ENCODE results near the gene RSRC2.
"Not testable (repeated sequence)": the region's sequence is repeated elsewhere in the genome, so short reads cannot be mapped to it uniquely, and the experiment has no call there.

The RSRC2 gene

DNA sequence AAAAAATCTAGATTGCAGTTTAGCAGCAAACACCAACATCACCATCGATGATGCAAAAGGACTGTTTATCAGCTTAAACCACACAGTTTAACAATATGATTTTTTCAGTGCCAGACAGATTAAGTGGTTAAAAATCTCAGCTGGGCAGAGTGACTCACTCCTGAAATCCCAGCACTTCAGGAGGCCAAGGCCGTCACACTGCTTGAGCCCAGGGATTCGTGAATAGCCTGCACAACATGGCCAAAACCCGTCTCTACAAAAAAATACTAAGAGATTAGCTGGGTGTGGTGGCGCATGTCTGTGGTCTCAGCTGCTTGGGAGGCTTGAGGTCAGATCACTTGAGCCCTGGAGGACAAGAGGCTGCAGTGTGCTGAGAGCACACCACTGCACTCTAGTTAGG is 8.9 kb downstream of the RSRC2 start:
- no peak for FAIRE-seq

GRCh38 chr12:122516544-122517361 is 10.0 kb downstream of the RSRC2 start:
- FAIRE-seq: no peak

GRCh38 chr12:122515275-122515674 is 11.5 kb downstream of the RSRC2 start:
- FAIRE-seq: no peak

GRCh38 chr12:122513660-122514059 is 13.1 kb downstream of the RSRC2 start:
- no peak for FAIRE-seq

- not testable (repeated sequence) for FAIRE-seq
Measured at GRCh38 chr12:122513028-122513427, 13.7 kb downstream of the RSRC2 start.

- no peak for FAIRE-seq
Measured at GRCh38 chr12:122508163-122508562, 18.6 kb downstream of the RSRC2 start.

- FAIRE-seq: no peak
Measured at GRCh38 chr12:122506393-122506938, 20.3 kb downstream of the RSRC2 start.

DNA sequence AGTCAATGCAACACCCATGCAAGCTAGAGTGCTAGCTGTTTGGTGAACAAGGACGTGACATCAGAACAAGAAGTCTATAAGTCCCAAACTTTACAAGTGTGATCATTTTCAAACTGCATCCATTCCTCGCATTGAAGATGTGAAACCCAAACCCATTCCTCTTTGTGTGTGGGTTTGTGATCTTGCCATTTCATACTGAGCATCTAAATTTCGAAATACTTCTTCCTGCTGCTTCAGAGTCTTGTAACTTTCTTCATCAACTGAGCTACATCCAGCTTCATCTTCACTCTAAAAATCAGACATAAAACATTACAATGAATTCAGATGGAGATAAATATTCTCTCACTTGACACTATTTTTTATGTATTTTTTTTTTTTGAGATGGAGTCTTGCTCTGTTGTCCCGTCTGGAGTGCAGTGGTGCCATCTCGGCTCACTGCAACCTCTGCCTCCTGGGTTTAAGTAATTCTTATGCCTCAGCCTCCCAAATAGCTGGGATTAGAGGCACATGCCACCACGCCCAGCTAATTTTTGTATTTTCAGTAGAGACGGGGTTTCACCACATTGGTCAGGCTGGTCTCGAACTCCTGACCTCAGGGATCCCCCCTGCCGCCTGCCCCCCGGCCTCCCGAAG is 21.2 kb downstream of the RSRC2 start:
- FAIRE-seq: no peak

GRCh38 chr12:122503783-122504590 is 22.7 kb downstream of the RSRC2 start:
- no peak for FAIRE-seq

DNA sequence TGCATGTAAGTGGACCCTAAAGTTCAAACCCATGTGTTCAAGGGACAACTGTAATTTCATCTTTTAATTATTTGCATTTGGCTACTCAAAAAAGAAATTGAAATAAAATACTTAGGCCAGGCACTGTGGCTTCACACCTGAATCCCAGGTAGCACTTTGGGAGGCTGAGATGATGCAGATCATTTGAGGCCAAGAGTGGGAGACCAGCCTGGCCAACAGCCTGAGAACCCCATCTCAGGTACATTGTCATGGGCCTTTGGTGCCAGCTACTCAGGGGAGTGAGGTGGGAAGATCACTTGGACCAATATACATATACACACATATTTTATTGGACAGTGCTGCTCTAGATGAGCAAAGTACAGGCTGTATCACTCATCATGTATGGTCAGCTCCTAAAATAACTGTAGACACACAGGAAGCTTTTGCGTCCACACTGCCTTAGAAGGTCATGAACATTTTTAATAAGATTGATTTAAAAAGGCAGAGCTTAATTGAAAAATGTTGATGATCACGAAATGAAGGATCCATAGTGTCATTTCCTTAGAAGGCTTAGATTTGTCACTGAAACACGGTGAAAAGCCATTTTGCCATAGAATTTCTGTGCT is 23.5 kb downstream of the RSRC2 start:
- no peak for FAIRE-seq

GRCh38 chr12:122501489-122501989 is 25.2 kb downstream of the RSRC2 start:
- no peak for FAIRE-seq

DNA sequence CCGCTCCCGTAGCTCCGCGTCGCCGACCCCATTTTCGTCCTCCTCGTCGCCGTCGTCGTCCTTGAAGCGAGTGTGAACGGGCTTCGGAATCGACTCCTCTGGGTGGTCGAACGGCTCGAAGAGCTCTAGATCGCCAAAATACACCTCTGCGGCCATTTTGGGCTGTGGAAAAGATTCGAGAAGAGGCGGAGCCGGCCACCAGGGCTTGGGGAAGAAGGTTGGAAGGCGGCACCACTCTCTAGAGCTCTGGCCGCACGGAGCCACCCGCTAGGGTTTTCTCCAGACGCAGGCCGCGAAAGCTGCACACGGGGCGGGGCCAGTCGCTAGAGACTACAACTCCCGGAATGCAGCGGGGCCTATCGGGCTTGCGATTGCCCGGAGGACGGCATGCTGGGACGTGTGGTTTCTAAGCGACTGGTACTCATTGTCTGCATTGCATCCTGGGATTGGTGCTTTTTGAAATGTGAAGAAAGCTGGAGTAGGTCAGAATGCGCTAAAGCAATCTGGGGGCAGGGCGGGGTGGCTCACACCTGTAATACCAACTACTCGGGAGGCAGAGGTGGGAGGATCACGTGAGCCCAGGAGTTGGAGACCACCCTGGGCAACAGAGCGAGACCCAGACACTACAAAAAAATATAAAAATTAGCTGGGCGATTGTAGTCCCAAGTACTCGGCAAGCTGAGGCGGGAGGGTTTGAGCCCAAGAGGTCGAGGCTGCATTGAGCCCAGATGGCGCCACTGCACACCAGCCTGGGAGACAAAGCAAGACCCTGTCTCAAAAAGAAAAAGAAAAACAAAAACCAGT is 25.8 kb downstream of the RSRC2 start, which contains the start of gene ZCCHC8:
ZCCHC8 (minus strand) TSS at position 248 of the 804 bp plus-strand sequence; CDS start at position 156, 92 bp downstream.
- peak; percentile 95 for FAIRE-seq

GRCh38 chr12:122499991-122500684 is 26.6 kb downstream of the RSRC2 start:
- no peak for FAIRE-seq

- FAIRE-seq: no peak
Measured at GRCh38 chr12:122495258-122495657, 31.5 kb downstream of the RSRC2 start.

GRCh38 chr12:122493222-122493621 is 33.5 kb downstream of the RSRC2 start:
- not testable (repeated sequence) for FAIRE-seq

DNA sequence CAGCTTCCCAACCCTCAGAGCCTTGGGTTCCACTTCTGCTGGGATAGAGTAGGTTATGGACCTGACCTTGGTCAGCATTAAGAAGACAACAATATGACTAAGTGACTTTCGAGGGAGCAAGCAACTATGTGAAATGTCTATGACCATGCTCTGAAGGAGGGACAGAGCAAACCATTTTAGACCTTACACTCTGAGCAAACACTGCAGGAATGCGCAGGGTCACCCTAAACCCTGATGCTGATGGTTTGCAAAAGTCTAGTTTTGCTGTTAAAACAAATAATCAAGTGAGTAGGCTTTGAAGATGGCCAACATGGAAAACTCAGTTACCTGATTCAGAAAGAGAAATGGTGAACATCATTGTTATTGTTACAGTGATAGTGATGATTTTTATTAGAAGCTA is 34.7 kb downstream of the RSRC2 start:
- FAIRE-seq: no peak

DNA sequence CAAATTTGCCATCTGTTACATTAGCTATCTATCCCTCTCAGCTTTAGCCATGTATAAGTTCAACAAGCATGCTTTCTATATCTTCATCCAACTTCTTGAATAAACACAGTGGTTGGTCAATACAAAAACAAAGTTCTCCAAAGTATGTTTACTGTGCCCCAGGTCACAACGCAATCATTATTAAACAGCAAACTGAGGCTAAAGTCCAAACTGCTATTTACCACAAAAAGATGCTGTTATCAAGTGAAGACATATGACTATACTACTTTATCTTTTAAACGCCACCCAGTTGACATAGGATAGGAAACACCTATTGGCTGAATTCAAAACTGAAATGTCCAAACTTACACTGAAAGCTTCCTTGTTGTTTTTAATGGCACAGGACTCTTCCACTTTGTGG is 37.7 kb downstream of the RSRC2 start:
- no peak for FAIRE-seq

DNA sequence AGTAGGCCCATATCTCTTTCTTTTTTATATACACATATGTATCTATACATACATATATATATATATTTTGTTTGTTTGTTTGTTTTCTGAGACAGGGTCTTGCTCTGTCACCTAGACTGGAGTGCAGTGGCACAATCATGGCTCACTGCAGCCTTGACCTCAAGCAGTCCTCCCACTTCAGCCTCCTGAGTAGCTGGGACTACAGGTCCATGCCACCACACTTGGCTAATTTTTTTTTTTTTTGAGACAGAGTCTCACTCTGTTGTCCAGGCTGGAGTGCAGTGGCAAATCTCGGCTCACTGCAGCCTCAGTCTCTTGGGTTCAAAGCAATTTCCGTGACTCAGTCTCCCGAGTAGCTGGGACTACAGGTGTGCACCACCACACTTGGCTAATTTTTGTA is 38.9 kb downstream of the RSRC2 start:
- FAIRE-seq: not testable (repeated sequence)

- FAIRE-seq: no peak
Measured at GRCh38 chr12:122486805-122487426, 39.8 kb downstream of the RSRC2 start.

GRCh38 chr12:122486360-122486759 is 40.4 kb downstream of the RSRC2 start:
- not testable (repeated sequence) for FAIRE-seq
